Colonic mucosa (tissue), 4 donors: ENCODE data around the gene VSNL1. TPM values are rescaled to one million over a fixed set of nuclear protein-coding genes. Genes with fewer than 3 reads are reported as not detected.

Source experiments
- DNase-seq: peaks from one replicate; pipeline ENCODE4 v3.0.0-alpha.2; 2020
- H3K27ac ChIP-seq: fragments of 200-600 bp; one replicate; pipeline ENCODE4 v1.8.0; 2021
- H3K27me3 ChIP-seq: fragments of 200-600 bp; one replicate; pipeline ENCODE4 v1.8.0; 2021
- H3K36me3 ChIP-seq: fragments of 200-600 bp; one replicate; pipeline ENCODE4 v1.8.0; 2021
- H3K4me1 ChIP-seq: fragments of 200-600 bp; one replicate; pipeline ENCODE4 v1.8.0; 2021; ENCODE audit warnings: mild to moderate bottlenecking
- H3K4me3 ChIP-seq: fragments of 200-600 bp; one replicate; pipeline ENCODE4 v1.8.0; 2021
- H3K9ac ChIP-seq, 2 donors: one replicate each; pipeline ENCODE4 v1.7.0; 2013; ENCODE audit warnings: control low read depth in 2 of 2, low read depth in 2 of 2, low read length in 2 of 2
- H3K9me3 ChIP-seq: fragments of 200-600 bp; one replicate; pipeline ENCODE4 v1.8.0; 2021
- intact Hi-C: fragments of 100-400 bp; cut with DNase I; formaldehyde crosslinking; loops from one replicate; pipeline ENCODE4 v1.14.1; 2022
- total RNA-seq, 2 donors: library from RNA; stranded (reverse); fragmentation: NEBNext Ultra II Directional in 1 of 2; extraction: Animal tissue kit (Norgen Biotek cat#: 25700) in 1 of 2; gene quantifications; one replicate each; pipeline ENCODE4 v1.2.1, GENCODE V29; 2021
- TF ChIP-seq, protein P1 (sequence below): fragments of 200-600 bp; IDR thresholded peaks from one replicate; pipeline ENCODE4 v1.8.0; 2022; ENCODE audit warnings: antibody characterized with exemption, mild to moderate bottlenecking
- donor health status: healthy.
- donor health status: DM: no; HTN: no; CAD: no.
- donor health status: DM: no; HTN: no; CAD: no.

VSNL1 gene
- total RNA-seq, 2 donors from 2014 or later: 7.4 to 8.1 TPM

DNA sequence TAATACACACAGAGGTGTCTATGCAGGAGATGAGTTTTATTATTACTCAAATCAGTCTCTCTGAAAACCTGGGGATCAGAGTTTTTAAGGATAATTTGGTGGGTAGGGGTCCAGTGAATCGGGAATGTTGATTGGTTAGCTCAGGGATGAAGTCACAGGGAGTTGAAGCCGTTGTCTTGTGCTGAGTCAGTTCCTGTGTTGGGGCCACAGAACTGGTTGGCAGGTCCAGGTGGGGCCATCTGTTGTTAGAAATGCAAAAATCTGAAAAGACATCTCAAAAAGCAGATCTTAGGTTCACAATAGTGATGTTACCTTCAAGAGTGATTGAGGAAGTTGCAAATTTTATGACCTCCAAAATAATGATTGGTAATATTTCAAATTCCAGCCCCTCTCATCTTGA is 86.9 kb downstream of the VSNL1 start:
- TF ChIP-seq, protein P1, sequence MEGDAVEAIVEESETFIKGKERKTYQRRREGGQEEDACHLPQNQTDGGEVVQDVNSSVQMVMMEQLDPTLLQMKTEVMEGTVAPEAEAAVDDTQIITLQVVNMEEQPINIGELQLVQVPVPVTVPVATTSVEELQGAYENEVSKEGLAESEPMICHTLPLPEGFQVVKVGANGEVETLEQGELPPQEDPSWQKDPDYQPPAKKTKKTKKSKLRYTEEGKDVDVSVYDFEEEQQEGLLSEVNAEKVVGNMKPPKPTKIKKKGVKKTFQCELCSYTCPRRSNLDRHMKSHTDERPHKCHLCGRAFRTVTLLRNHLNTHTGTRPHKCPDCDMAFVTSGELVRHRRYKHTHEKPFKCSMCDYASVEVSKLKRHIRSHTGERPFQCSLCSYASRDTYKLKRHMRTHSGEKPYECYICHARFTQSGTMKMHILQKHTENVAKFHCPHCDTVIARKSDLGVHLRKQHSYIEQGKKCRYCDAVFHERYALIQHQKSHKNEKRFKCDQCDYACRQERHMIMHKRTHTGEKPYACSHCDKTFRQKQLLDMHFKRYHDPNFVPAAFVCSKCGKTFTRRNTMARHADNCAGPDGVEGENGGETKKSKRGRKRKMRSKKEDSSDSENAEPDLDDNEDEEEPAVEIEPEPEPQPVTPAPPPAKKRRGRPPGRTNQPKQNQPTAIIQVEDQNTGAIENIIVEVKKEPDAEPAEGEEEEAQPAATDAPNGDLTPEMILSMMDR: no peak
- no peak overlapping the region for H3K4me3 ChIP-seq
- H3K4me1 ChIP-seq: no peaks in the 10 kb centered on the region
- intact Hi-C loops: no loop called here
- no peaks in the 10 kb centered on the region for H3K27me3 ChIP-seq
- H3K9me3 ChIP-seq: no peaks in the 10 kb centered on the region
- no peak overlapping the region for H3K9ac ChIP-seq
- H3K27ac ChIP-seq: no peak overlapping the region
- DNase-seq: no peak
- no peaks in the 10 kb centered on the region for H3K36me3 ChIP-seq

DNA sequence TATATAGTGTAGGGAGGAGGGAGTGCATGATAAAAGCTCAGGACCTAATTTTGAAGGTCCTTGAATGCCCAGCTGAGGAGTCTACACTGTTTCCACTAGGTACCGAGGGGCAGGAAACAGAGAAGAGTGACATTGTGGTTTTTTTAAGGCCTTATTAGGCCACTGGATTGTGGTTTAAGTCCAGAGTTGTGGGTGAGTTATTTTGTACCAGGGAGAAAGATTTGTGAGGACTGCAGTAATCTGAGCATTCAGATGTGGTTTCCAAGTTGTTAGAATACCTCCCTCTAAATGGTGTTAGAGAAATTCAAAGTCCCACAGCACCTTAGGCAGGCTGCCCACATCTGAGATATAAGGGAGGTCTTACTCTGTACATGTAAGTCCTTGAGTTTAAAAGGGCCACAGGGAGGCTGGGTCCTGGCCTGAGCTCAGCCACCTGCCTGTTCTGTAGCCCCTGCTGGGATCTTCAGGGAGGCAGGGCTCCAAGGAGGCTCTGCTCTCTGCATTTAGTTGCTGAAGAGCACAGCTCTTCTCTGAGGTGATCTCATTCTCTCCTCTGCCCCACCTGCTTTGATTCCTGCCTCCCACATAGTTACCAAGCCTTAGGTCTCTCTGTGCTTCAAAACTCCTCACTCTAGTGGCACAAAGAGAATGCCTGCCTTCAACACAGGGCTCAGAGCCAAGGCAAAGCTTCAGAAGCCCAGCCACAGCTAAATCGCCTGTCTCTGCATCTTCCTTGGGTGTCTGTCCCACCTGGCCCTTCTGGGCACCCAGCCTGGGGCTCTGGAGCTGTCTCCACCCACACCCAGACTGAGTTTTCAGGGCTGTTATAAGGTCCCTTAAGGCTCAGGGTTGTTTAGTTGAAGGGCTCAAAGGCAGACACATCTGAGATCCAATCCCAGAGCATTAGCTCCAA is 88.1 kb downstream of the VSNL1 start:
- intact Hi-C loops: no loop called here
- no peaks in the 10 kb centered on the region for H3K27me3 ChIP-seq
- H3K9me3 ChIP-seq: no peaks in the 10 kb centered on the region
- no peak overlapping the region for H3K27ac ChIP-seq
- no peak overlapping the region for H3K9ac ChIP-seq
- no peak overlapping the region for H3K4me3 ChIP-seq
- no peaks in the 10 kb centered on the region for H3K4me1 ChIP-seq
- no peak for DNase-seq
- TF ChIP-seq, protein P1: no peak
- H3K36me3 ChIP-seq: no peaks in the 10 kb centered on the region

DNA sequence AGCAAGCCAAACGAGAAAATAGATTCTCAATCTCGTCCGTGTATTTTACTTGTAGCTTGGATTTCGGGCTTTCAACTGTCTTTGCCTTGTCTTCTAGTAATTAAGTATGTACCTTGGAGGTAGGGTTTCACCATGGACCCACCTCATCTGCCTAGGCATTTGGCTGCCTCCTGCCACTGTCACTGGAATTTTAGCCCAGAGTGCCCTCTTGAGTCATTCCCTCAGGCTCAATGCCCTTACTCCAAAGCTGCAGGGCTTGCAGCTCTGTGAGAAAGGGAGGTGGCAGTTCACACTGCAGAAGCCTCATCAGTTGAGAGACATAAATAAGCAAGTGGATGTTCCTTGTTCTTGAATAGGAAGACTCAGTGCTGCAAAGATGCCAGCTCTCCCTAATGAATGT is 89.6 kb downstream of the VSNL1 start:
- Histone ChIP-seq H3K27me3 (no peaks in the 10 kb centered on the region), H3K4me1 (no peaks in the 10 kb centered on the region), H3K27ac (no peak overlapping the region), H3K9ac (no peak overlapping the region), H3K36me3 (no peaks in the 10 kb centered on the region), H3K4me3 (no peak overlapping the region), H3K9me3 (no peaks in the 10 kb centered on the region)
- TF ChIP-seq, protein P1: no peak
- intact Hi-C loops: no loop called here
- no peak for DNase-seq

DNA sequence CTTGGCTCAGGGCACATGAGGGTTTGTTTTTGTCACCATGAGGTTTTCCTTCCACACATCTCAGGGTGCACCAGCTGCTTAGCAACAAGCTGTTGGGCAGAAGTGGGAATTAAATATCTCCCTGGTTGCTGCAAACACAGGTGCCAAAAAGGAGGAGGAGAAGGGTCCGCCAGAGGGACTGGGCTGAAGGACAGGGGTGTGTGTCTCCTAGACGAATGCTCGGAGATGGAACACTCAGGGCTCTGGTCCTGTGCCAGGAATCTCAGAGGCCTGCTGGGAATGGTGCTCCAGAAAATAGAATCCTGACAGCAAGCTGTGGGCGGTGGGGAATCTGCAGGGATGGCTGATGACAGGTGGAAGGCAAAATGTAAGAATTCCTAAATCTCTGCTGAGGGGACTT is 94.5 kb downstream of the VSNL1 start:
- intact Hi-C loops: no loop called here
- Histone ChIP-seq H3K27ac (no peak overlapping the region), H3K9ac (no peak overlapping the region), H3K4me3 (no peak overlapping the region), H3K27me3 (no peaks in the 10 kb centered on the region), H3K4me1 (no peaks in the 10 kb centered on the region), H3K36me3 (no peaks in the 10 kb centered on the region), H3K9me3 (no peaks in the 10 kb centered on the region)
- TF ChIP-seq, protein P1: no peak
- no peak for DNase-seq

DNA sequence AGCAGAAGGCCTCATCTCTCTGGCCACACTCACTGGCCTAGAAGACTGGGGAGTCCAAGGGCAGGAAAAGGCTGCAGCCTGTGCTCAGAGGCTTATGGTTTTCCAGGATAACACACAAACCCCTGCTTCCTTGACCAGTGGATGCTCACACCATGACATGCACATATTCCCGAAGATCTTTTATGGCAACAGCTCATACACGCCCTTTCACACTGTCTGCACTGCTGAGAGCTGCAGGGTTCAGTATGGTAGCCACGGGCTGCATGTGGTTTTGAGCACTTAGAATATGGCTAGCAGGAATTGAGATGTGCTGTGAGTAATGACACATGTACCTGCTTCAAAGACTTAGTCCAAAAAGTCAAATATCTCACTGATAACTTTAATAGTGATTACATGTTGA is 95.8 kb downstream of the VSNL1 start:
- no peaks in the 10 kb centered on the region for H3K9me3 ChIP-seq
- no peak overlapping the region for H3K27ac ChIP-seq
- TF ChIP-seq, protein P1: no peak
- no peaks in the 10 kb centered on the region for H3K36me3 ChIP-seq
- H3K4me1 ChIP-seq: no peaks in the 10 kb centered on the region
- no peak overlapping the region for H3K9ac ChIP-seq
- no peak for DNase-seq
- no peak overlapping the region for H3K4me3 ChIP-seq
- intact Hi-C loops: no loop called here
- no peaks in the 10 kb centered on the region for H3K27me3 ChIP-seq
